GM18868 (cell line): Measurements from ENCODE around the gene ARHGEF17.

ENCODE experiments used
- ATAC-seq: cut with Tn5 transposase; IDR thresholded peaks from one replicate; pipeline ENCODE4 v1.9.1; 2021; ENCODE audit warnings: mild to moderate bottlenecking, moderate library complexity; ENCODE audit not compliant: unreplicated experiment

ARHGEF17 gene

DNA sequence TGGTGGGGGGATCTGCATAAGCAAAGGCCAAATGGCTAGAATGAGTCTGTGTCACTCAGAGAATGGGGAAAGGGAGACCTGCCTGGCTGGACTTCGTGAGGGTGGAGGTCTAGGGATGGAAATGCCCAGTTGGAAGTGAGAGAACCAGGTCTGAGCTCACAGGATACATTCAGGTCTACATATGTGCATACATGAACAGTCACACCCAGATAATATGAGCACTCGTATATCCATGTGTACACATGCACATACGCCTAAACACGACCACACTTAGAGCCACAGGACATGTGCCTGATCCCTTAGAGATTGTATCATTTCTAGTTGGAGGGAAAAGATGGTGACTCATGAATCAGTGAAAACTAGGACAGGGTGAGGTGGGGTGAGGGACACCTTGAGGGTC is 47.0 kb downstream of the ARHGEF17 start:
- no peak for ATAC-seq

DNA sequence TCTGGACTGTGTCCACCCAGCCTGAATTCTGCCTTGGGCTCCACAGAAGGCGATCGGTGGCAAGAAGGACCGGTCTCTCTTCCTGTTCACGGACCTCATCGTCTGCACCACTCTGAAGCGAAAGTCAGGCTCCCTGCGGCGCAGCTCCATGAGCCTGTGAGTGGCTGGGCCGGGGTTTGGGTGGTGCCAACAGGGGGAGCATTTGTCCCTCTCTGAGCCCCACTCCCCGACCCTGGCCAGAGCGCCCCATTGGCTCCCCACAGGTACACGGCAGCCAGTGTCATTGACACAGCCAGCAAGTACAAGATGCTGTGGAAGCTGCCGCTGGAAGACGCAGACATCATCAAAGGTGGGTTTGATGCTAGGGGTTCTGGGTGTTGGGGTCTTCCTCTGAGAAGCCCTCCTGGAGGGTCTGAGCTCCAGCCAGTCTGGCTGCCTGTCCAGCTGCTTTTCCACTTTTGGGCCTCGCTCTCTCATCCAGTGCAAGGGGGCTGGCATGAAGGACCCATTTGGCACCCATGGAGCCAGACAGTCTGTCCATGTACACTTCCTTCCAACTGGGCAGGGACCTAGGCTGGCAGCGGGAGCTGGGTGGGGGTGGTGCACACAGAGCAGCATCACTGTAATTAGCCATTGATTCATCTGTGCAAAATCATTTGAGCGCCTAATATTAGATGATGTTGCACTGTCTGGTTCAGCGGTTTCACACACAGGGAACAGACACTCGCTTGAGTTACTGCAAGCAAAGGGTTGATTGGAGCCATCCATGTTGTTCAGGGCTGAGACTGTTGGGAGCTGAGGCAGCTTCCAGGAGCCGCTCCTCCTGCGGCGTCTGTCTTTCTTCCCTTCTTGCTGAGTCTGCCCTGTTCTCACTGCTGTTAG is 49.1 kb downstream of the ARHGEF17 start:
- ATAC-seq = no peak

GRCh38 chr11:73358071-73358470 is 50.0 kb downstream of the ARHGEF17 start:
- no peak for ATAC-seq

DNA sequence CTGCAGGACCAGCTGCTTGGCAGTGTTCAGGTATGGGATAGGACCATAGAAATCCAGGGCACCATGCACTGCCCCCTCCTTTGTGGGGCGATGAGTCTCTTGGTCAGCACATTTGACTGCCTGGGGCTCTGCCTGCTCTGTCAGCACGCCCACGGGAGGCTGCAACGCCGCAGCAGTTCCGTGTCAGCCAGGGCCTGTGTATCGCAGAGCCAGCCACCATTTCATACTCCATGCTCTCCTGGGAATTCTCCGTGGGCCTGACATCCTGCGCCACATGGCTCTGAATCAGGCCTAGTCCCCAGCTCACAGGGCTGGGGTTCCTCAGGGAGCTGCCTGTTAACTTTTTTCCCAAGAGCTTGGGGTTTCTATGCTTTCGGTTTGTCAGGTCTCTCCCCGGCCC is 51.3 kb downstream of the ARHGEF17 start:
- ATAC-seq = no peak

- no peak for ATAC-seq
Observed at GRCh38 chr11:73359930-73360742, 52.1 kb downstream of the ARHGEF17 start.

DNA sequence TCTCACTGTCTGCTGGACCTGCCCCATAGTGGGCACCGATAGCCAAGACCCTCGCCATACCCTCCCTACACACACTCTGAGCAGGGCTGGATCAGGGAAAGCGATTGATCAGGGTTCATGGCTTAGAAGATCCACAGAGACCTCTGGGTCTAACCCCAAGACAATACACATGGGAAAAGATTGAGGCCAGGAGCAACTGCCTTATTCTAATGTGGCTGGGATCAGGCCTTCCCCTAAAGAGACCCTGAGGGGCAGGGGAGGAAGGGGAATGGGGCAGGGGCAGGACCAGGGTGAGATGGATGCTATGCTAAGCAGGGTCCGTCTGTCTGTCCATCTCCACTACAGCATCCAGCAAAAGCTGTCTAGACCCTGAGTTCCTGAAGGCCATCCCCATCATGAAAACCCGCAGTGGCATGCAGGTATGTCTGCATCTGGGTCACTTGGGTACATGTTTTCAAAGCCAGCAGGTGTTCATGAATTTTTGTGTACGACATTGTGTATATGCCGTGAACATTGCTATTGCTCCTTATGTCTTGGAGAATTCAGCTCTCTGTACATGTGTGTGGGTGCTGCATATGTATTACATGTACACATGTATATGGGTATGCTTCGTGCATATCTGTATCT is 52.8 kb downstream of the ARHGEF17 start:
- no peak for ATAC-seq

DNA sequence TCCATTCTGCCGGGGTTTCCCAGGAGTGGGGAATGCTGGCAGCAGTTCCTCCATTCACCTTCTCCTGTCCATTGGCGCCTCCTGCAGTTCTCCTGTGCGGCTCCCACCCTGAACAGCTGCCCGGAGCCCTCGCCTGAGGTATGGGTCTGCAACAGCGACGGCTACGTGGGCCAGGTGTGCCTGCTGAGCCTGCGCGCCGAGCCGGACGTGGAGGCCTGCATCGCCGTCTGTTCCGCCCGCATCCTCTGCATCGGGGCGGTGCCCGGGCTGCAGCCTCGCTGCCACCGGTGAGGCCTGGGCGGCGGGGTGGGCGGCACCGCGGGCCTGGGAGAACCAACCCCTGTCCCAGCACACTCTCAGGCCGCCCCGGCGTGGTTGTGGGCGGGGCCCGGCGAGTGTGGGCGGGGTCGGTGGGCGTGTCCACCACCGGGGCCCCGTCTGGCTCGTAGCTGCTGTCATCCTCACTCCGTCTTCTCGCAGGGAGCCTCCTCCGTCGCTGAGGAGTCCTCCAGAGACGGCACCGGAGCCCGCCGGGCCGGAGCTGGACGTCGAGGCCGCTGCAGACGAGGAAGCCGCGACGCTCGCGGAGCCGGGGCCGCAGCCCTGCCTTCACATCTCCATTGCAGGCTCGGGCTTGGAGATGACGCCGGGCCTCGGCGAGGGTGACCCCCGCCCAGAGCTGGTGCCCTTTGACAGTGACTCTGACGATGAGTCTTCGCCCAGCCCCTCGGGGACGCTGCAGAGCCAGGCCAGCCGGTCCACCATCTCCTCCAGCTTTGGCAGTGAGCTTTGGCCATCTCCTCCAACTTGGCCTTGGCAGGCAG is 54.1 kb downstream of the ARHGEF17 start:
- no peak for ATAC-seq

DNA sequence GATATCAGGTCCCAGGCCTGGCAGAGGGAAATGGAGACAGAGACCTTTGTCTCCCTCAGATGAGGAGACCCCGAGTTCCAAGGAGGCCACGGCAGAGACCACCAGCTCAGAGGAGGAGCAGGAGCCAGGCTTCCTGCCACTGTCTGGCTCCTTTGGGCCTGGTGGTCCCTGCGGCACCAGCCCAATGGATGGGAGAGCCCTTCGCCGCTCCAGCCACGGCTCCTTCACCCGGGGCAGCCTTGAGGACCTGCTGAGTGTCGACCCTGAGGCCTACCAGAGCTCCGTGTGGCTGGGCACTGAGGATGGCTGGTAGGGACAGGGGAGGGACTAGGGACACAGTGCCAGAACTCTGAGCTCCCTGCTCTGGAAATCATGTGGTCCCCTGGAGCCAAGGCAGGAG is 55.1 kb downstream of the ARHGEF17 start:
- ATAC-seq = no peak

- ATAC-seq = no peak
Observed at GRCh38 chr11:73365352-73366264, 57.5 kb downstream of the ARHGEF17 start.

DNA sequence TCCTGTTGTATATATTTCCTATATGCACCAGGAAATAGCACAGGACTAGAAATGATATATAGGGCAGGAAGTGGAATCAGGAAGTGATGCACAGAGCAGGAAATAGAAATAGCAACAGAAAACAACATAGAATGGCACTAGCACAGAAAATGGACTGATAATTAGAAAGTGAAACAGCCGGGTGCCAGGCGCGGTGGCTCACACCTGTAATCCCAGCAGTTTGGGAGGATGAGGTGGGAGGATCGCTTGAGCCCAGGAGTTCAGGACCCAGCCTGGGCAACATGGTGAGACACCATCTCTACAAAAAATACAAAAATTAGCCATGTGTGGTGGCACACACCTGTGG is 58.2 kb downstream of the ARHGEF17 start:
- no peak for ATAC-seq

DNA sequence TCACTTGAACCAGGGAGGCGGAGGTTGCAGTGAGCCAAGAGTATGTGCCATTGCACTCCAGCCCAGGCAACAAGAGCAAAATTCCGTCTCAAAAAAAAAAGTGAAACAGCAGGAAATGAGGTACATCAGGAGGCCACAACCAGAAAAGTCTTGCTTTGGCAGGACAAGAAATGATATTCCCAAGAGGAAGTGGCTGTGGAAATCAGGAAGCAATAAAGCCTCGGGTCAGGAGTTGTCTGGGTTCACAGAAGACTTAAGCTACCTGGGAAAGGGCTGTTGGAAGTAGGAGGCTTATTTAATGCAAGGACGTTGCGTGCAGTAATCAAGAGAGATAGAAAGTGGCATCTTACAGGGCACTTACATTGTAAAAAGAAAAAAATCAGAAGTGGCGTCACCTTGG is 58.9 kb downstream of the ARHGEF17 start:
- ATAC-seq = no peak

GRCh38 chr11:73367482-73368024 is 59.5 kb downstream of the ARHGEF17 start:
- ATAC-seq = no peak

DNA sequence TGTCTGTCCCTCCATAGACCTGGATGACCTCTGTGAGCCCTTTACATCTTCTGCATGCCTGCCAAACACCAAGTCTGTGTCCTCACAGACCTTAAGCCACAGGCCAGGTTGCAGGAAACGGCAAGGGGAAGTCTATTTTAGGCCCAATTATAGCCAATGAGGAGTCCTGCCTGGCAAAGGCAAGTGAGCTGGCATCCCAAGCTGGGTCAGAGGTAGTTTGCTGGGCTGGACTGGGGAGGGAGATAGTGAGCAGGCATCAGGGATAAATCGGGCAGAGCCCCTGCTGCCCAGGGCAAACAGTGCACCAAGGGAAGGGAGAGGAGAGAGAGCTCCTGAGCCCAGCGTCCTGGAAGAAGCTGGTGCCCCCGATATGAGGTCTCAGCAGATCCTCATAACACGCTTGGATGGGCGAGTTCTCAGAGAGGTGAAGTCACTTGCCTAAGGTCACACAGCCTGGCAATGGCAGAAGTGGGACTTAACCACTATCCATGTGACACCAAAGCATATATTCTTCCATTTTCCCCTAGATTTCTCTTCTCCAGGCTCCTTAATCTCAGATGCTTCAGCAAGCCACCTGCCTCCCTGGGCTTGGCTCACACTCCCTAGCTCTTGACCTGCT is 64.4 kb downstream of the ARHGEF17 start:
- no peak for ATAC-seq

DNA sequence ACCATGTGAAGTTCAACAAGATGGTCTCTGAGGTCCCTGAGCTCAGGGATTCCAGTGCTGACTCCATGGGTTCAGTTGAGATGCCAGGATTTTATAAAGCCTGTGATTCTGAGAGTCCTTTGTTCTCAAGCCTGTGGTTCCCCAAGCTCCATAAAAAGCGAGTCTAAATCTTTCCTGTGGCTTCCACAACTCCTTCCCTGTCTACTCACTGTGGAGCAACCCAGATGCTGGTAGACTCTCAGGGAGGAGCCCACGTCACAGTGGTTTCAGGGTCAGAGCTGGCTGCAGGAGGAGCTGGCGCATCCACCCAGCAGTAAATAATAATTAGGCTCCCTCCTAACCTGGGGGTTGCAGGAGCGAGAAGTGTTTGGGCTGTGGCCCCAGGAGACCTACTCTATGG is 66.1 kb downstream of the ARHGEF17 start:
- no peak for ATAC-seq

DNA sequence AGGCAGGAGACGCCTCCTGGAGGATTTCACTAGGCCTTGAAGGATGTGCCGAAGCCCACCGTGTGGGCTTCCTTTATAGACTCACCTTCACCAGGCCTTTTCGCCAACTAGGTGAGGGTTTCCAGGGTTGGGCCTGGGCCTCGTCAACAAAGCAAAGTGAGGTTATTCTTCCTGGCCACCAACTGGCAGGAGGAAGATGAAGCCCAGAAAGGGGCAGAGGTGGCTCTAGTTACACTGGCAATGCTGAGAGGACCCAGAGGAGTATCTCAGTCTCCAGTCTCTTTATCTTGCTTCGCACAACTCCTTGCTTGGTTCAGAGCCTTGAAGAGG is 67.7 kb downstream of the ARHGEF17 start:
- ATAC-seq = no peak

DNA sequence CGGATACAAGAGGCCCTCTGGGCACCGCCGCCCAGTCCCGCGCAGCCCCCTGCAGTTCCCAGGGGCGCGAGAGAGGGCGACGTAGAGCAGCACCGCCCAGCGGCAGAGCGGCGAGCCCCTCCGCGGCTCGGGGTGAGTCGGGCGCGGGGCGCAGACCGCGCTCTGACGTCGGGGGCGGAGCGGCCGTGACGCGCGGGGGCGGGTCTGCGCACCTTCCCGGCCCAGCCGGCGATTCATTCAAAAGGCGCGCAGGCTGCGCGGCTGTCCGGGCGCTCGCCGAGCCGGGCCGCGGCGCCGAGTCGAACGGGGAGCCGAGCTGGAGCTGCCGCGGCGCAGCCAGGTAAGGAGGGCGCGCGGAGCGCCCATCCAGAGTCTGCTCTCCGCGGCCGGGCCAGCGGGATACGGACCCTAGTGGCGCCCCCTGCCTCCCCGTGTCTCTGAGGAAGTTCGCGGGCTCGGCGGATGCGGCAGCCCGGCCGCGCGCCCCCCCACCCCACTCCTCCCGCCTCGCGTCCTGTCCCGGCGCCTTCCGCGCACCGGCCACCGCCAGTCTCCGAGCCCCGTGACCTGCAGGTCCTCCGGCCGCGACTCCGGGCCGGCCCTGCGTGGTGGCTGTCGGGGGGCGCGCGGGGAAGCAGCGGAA is 68.2 kb downstream of the ARHGEF17 start, which contains the start of gene RELT:
RELT (plus strand) TSS at position 240 of the 643 bp plus-strand sequence. CDS start 12,738 bp downstream, outside the sequence.
- ATAC-seq = peak; percentile 78

DNA sequence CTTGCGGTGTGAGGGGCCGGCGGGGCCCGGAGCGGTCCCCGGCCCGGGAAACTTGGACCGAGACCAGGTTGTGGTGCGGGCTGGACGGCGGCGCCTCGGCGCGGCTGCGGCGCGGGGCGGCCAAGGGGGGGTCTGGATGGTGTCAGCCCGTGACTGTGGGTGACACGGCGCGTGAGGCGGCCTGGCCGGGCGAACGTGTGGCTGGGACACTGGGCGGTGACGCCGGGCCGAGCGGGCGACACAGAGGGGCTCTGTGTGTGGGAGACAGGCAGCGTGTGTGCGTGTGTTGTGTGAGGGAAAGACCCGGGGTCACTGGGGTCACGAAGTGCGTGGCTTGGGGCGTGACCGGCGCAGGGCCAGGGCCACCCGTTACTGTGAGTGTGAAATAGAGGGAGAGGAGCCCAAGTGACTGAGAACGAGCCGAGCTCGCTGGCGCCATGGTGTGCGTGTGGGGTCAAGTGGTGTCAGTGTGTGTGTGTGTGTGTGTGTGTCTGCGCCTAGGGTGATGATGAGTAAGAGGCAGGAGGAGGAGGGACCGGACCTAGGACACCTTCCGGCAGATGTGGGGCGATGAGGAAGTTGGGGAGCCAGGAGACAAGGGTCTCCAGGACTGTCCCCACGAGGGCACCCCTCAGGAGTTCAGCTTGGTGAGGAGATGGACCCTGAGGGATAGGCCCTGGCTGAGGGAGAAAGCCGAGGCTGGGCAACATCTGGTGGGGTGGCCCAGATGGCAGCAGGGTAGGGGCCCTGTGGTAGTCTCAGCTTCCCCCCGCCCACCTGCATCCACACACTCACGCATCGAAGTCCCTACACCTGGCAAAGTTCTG is 68.9 kb downstream of the ARHGEF17 start:
- ATAC-seq = peak; percentile 4
